IPS-18c (cell line): Measurements from ENCODE around the gene PTPRU.
"Not testable (repeated sequence)": the region's sequence is repeated elsewhere in the genome, so short reads cannot be mapped to it uniquely, and the experiment has no call there.

Experiments
- H3K4me3 ChIP-seq: 2 replicates; pipeline ENCODE4 v1.7.0; 2013; ENCODE audit warnings: low read depth, mild to moderate bottlenecking, low read length, moderate library complexity; ENCODE audit not compliant: insufficient read depth
- H3K9me3 ChIP-seq: one replicate; pipeline ENCODE4 v1.6.1; 2013; ENCODE audit warnings: mild to moderate bottlenecking, low read length, moderate library complexity; ENCODE audit not compliant: control insufficient read depth, insufficient read depth

PTPRU gene

DNA sequence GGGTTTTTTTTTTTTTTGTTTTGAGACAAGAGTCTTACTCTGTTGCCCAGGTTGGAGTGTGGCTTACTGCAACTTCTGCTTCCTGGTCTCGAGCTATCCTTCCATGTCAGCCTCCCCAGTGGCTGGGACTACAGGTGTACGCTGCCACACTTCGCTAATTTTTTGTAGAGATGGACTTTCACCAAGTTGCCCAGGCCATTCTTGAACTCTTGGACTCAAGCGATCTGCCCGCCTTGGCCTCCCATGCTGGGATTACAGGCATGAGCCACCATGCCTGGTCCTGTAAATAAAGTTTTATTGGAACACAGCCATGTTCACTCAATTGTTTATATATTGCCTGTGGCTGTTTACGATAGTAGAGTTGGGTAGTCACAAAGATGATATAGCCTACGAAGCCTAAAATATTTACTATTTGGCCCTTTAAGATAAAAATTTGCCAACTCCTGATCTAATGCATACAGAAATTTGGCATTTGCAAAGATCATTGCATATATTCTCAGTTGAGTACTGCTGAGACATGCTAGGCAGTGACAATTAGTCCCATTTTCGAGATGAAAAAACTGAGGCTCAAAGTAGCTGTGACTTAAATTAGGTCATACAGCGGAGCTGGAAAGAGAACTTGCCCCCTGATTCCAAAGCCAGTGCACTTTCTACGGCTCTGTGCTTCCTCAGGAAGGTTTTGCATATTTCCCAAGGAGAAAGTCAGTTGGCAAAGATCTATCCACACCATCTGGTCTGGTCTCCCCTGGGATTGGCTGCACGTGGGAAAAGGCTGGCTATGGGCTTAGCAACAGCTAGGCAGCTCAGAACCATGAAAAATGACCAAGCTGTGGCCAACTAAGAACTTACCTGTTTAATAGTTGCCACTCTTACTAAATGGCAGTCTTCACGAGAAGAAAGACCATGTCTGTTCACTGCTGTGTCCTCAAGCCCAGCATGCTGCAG lies 25.0 kb upstream of the PTPRU start:
- H3K4me3 ChIP-seq, result no peak overlapping the region
- no peaks in the 10 kb centered on the region for H3K9me3 ChIP-seq

DNA sequence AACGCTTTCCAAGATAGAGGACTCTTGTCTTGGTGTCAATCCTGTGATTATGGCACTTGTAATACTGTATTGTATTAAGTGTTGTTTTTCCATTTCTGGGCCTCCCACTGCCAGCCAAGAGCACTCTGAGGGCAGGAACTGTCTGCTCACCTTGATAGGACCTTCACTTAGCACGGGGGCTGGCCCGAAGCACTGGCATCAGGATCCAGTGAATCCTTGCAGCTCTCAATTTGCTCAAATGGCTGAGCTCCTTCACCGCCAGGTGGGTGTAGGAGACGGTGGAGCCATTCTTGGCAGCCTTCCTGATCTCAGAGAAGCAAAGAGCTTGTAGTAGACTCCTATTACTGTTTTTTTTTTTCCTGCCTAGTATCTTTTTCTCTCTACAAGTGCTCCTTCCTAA lies 23.3 kb upstream of the PTPRU start:
- Histone ChIP-seq H3K9me3 (no peaks in the 10 kb centered on the region), H3K4me3 (no peak overlapping the region)

DNA sequence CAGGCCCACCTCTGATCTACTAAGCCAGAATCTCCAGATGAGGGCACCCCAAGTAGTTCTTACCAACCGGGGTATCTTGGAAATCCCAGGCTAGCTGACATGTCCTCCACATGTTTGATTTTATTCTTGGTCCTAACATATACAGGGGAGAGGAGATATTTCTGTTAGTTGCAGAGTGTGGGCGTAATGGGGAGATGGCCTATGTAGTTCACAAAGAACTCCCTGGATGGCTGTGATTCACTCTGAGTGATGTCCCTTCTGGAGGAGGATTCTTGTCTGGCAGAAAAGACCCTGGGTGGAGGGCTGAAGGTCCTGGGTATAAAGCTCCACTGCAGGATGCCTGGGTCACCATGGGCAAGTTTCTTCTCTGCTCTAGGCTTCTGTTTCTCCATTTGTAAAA lies 18.7 kb upstream of the PTPRU start:
- no peak overlapping the region for H3K4me3 ChIP-seq
- H3K9me3 ChIP-seq, result no peaks in the 10 kb centered on the region

DNA sequence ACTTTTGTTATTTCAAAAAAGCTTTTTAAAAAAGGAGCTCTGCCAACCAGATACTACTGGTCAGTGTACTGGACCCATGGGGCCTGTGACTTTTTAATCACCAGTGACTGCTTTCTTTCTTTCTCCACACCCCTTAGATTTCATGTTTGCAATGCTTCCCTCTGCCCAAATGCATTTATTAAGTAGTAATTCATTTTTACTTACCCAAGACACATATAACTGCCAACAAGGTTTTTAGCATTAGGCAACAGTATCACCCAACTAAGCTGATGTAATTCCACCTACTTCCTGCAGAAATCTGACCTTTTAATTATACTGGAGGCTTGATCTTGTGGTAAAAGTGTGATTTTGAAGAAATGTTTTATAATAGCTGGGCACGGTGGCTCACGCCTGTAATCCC lies 18.1 kb upstream of the PTPRU start:
- Histone ChIP-seq H3K9me3 (no peaks in the 10 kb centered on the region), H3K4me3 (no peak overlapping the region)

DNA sequence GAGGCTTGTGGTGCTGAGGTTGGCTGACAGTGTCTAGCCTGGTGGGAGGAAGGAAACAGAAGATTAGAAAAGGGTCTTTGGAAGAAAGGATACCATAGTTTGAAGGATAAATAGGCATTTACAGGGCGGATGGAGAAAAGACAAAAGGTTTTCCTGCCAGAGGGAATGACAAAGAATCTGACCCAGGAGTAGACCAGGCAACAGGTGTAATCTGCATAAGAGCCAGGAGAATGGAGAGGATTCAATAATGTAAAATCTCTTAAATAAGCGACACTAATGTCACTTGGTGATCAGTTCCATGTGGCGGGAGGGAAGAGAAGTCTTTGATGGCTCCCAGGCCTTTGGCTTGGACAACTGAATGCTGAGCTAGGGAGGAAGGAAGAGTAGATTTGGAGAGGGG lies 15.0 kb upstream of the PTPRU start:
- H3K4me3 ChIP-seq, result no peak overlapping the region
- no peaks in the 10 kb centered on the region for H3K9me3 ChIP-seq

DNA sequence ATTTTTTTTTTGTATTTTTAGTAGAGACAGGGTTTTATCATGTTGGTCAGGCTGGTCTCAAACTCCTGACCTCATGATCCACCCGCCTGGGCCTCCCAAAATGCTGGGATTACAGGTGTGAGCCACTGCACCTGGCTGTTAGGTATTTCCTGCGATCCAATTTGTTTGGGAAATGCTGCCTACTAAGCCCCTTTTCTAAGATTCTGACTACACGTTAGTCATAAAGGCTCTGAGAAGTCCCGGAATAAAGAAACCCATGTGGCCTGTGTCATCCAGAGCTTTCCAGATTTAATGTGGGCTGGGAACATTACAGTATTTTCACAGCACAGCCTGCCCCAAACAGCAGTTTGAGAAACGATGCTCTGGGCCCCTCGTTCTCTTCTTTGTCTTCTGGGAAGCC lies 14.1 kb upstream of the PTPRU start:
- not testable (repeated sequence) for H3K4me3 ChIP-seq, H3K9me3 ChIP-seq

DNA sequence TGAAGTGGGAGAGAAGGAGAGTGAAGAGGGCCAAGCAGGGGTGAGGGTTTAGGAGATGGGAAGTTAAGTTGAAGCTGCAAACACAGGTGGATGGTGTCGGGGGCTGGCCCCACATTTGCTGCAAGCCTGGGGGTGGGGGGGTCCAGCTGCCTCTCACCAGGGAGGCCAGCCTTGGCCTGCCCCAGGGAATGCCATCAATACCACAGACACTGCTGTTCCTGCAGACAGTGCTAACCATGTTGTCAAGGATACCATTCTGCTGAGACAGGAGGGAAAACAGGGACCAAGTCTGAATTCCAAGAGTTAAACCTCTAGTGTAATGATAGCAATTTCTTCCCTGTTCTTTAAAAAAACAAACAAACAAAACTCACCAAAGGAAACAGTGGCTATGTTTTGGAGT lies 13.6 kb upstream of the PTPRU start:
- H3K9me3 ChIP-seq, result no peaks in the 10 kb centered on the region

DNA sequence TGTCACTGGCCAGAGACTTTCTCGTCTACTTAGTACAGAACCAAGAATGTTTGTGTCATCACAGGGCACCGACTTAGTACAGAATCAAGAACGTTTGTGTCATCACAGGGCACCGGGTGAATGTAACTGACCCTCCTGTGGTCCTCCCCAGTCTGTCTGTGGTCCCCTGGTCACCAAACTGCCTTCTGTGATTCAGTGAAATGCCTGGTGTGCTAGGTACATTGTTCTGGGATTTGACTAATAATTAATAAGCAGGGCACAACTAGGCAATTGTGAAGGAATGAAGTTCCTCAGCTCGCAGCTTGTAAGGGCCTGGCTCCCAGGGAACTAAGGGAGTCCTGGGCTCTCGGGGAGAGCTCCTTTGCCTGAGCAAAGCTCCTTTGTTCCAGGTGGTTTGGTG lies 12.8 kb upstream of the PTPRU start:
- no peaks in the 10 kb centered on the region for H3K9me3 ChIP-seq

More for the DNA sequence above, 13.6 kb upstream of the PTPRU start:
- H3K4me3 ChIP-seq, result no peak overlapping the region

DNA sequence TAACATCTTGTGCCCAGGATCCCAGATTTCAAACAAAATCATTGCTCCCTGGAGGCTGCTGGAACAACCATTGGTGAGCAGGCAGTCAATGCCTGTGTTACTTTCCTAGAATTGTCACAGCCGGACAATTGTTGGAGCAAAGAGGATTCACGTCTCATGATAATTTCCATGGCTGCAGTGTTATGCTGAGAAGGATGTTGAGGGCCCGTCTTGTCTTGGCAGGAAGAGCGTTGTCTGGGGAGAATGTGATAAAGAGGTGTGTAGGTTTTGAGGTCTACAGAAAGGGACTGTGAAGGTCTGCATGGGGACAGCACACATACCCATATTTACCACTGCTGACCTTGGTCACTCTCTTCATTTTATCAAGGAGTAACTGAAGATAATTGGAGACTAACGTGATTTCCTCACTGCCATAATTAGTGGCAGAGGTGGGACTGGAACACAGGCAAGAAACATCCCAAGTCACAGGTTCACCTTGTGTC lies 11.9 kb upstream of the PTPRU start:
- Histone ChIP-seq H3K9me3 (no peaks in the 10 kb centered on the region), H3K4me3 (no peak overlapping the region)

More for the DNA sequence above, 12.8 kb upstream of the PTPRU start:
- H3K4me3 ChIP-seq, result no peak overlapping the region

DNA sequence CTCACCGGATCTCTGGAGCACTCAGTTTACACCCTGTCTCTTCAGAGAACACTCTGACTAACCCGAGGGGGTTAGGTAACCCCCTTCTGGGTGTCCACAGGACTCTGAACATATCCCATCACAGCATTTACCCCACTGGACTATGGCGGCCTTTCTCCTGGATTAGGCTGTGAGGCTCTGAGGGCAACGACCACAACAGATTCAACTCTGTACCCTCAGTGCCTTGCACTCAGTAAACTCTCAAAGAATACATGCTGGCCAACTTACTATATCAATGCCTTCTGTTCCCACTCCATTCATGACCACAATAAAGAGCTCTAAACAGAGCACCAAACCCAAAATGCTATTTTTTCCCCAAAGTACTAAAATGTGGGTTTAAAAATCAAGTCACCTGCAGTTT lies 11.0 kb upstream of the PTPRU start:
- no peak overlapping the region for H3K4me3 ChIP-seq
- H3K9me3 ChIP-seq, result no peaks in the 10 kb centered on the region

DNA sequence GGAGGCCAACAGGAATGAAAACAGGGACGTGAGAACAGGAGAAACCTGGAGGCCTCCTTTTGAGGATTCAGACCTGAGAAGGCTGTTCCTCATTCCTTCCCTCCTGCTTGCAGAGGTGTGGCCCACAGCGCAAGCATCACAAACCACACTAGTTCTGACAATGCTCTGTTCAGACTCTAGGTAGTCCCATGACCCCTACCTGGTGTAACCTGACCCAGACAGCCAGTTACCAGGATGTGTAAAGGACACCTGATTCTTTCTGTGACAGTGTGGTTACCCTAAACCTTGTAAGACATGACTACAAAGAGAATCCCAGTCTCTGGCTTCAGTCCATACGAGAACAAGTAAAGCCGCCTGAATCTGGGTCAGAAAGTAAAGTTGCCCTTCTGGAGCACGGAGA lies 8.8 kb upstream of the PTPRU start:
- no peaks in the 10 kb centered on the region for H3K9me3 ChIP-seq
- H3K4me3 ChIP-seq, result no peak overlapping the region

DNA sequence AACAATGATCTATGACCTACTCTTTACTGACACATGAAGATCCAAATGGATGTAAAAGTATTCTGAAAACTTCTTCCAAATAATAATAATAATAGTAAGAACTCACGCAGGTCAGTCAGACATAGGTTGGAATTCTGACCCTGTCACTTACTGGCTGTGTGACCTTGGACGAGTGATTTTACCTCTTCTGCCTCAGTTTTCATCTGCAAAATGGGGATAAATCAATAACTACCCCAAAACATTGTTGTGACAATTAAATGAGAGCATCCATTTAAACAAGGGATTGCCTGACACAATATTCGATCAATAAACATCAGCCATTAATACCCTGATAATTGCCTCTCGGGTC lies 6.1 kb upstream of the PTPRU start:
- Histone ChIP-seq H3K4me3 (peak overlapping the region; percentile 90), H3K9me3 (no peaks in the 10 kb centered on the region)

DNA sequence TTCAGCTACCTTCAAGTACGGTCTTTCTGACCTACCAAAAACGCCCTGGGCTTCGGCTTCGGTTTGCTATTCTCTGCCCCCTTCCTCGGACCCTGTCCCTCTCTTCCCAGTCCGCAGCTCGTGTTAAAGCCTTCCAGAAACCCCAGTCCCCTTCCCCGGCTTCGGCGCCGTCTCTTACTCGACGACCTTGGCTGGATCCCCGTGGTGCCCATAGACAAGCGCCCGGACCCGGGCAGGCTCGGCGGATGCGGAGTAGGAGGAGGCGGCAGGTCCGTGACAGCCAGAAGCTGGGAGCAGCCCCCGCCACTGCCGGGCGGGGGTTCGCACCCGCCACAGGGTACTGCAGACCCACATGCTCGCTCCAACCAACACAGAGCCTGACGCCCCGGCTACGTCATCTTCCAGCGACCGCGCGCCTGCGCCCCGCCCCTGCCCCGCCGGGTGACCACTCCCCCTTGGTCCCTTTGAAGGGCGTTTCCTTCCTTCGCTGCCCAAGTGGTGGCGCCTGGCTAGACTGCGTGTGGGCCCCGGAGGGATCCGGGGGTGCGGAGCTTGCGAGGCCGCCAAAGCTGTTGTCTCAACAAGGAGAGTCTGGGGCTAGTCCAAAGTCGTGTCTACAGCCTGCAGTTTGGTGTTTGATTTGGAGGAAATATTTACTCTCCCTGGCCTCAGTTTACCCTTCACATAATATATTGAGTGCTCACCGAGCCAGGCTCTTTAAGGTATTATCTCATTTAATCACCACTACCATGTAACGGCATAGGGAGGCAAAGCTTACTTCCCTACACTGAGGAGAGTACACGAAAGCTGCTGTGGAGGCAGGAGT lies 5.6 kb upstream of the PTPRU start, which contains the start of gene MECR:
Gene MECR (minus strand): TSS at position 382 of the 826 bp plus-strand sequence. CDS start 28 bp downstream, at position 354.
- Histone ChIP-seq H3K4me3 (peak within 1 kb of the TSS; percentile 90), H3K9me3 (no peaks in the 10 kb centered on the region)

DNA sequence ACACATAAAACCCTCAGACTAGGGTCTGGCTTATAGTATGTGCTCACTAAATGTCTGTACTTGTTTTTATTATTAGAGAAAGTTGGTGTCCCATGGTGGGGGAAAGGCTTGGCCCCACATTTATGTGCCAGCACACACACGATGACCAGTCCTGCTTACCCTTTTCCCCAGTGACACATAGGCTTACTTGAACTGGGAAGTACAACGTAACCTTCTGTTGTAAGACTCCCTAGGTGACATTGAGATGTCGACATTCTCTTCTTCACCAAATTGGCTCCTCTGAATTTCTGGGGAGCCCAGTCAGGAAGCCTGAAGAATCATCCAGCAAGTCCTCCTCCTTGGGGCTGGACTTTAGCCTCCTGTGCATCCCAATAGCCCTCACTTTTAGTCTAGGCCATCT lies 3.9 kb upstream of the PTPRU start:
- H3K4me3 ChIP-seq, result no peak overlapping the region
- H3K9me3 ChIP-seq, result no peaks in the 10 kb centered on the region

DNA sequence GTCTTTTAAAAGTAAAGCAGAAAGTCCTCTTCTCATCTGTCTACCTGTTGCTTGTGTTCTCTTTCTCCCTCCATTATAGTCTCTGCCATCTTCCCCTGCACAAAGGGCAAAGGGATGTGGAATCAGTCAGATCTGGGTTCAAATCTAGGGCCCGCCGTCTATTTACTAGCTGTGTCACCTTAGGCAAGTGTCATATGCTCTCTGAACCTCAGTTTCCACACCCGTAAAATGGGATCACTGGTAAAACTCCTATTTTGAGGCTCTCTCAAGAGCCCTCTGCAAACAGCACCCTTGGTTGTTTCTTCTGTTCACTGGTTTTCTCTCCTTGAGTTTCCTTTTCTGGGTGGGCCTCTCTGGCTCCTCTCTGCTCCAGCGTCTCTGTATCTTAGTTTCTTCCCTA lies 2.6 kb upstream of the PTPRU start:
- Histone ChIP-seq H3K9me3 (no peaks in the 10 kb centered on the region), H3K4me3 (no peak overlapping the region)

DNA sequence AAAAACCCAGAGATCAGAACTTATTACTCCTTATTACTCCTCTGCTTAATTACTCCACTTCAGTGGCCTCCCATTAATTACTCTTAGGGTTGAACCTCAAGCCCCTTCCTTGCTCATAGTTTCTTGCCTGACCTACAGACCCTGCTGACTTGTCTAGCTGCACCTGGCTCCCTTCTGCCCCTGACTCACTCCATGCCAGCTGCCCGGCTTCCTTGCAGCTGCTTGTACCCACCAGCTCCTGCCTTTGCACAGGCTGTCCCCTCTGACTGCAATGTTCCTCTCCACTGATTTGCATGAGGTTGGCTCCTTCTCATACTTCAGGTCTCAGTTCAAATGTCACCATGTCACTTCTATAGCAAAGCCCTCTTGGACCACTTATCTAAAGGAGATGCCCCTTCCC lies 1.9 kb upstream of the PTPRU start:
- no peaks in the 10 kb centered on the region for H3K9me3 ChIP-seq
- H3K4me3 ChIP-seq, result no peak overlapping the region

DNA sequence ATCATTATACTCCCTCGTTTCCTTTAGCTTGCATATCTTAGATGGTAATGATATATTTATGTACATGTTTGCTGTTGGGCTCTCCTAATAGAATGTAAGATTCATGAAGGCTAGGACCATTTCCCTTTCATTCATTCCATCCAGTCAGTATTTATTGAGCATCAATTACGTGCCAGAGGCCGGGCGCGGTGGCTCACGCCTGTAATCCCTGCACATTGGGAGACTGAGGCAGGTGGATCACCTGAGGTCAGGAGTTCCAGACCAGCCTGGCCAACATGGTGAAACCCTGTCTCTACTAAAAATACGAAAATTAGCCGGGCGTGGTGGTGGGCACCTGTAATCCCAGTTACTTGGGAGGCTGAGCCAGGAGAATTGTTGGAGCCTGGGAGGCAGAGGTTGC lies 1.4 kb upstream of the PTPRU start:
- not testable (repeated sequence) for H3K9me3 ChIP-seq, H3K4me3 ChIP-seq

DNA sequence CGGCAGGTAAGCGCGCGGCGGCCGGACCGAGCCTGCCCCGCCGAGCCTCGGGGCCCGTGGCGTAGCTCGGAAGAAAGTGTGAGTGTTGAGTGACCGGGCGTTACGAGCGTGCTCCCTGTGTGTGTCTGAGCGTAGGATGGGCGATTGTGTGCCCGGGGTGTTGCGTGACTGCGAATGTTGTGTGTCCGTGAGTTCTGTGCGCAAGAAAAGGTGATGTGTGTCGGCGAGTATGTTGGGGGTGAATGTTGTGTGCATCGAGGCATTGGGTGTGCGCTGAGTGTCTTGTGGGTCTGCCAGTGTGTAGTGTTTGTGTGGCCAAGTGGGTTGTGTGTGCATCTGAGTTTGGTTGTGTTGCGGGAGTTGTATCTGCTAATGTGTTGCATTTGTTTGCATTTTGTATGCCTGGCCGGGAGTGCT lies 398 bp downstream of the PTPRU start:
- Histone ChIP-seq H3K9me3 (no peaks in the 10 kb centered on the region), H3K4me3 (peak overlapping the region; percentile 80)
